Liver (tissue), 3 donors: Measurements from ENCODE around the gene PARD6A.

Source experiments
- ATF3 ChIP-seq: IDR thresholded peaks from 2 replicates; pipeline ENCODE4 v1.6.1; 2016; ENCODE audit warnings: antibody characterized with exemption
- GABPA ChIP-seq, 2 donors: IDR thresholded peaks in 1 of 2; conservative IDR thresholded peaks in 1 of 2; 2 replicates each; pipeline ENCODE4 v1.6.1; 2016; ENCODE audit warnings: antibody characterized with exemption in 2 of 2, mild to moderate bottlenecking in 1 of 2, moderate library complexity in 1 of 2
- MAX ChIP-seq: IDR thresholded peaks from 2 replicates; pipeline ENCODE4 v1.6.1; 2016; ENCODE audit warnings: antibody characterized with exemption
- REST ChIP-seq: IDR thresholded peaks from 2 replicates; pipeline ENCODE4 v1.6.1; 2016; ENCODE audit warnings: antibody characterized with exemption, mild to moderate bottlenecking
- YY1 ChIP-seq: IDR thresholded peaks from 2 replicates; pipeline ENCODE4 v1.6.1; 2016; ENCODE audit warnings: antibody characterized with exemption, mild to moderate bottlenecking
- TF ChIP-seq, protein P1 (sequence below): fragments of 150-350 bp; IDR thresholded peaks from 2 replicates; pipeline ENCODE4 v1.5.1; 2017; ENCODE audit warnings: improper control_type of control experiment, low read depth, low read length; ENCODE audit not compliant: missing input control
- TF ChIP-seq, protein P2 (sequence below): IDR thresholded peaks from 2 replicates; pipeline ENCODE4 v1.6.1; 2016; ENCODE audit warnings: antibody characterized with exemption
- donor health status: healthy.
- donor health status: healthy.

DNA sequence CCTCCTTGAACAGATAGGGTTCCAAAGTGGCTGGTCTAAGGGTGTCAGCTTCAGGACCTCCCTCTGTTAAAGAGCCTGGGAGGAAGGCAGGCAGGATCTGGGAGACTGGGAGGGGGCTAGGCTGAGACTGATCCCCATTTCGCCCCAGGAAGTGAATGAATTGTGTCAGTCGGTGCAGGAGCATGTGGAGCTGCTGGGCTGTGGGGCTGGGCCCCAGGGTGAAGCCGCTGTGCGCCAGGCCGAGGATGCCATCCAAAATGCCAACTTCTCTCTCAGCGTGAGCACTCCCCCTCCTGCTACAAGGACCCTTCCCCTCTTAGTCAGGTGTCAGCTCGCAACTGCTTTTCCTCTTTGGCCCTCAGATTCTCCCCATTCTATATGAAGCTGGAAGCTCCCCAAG, 9.7 kb upstream of the PARD6A start:
- TF ChIP-seq, protein P1, sequence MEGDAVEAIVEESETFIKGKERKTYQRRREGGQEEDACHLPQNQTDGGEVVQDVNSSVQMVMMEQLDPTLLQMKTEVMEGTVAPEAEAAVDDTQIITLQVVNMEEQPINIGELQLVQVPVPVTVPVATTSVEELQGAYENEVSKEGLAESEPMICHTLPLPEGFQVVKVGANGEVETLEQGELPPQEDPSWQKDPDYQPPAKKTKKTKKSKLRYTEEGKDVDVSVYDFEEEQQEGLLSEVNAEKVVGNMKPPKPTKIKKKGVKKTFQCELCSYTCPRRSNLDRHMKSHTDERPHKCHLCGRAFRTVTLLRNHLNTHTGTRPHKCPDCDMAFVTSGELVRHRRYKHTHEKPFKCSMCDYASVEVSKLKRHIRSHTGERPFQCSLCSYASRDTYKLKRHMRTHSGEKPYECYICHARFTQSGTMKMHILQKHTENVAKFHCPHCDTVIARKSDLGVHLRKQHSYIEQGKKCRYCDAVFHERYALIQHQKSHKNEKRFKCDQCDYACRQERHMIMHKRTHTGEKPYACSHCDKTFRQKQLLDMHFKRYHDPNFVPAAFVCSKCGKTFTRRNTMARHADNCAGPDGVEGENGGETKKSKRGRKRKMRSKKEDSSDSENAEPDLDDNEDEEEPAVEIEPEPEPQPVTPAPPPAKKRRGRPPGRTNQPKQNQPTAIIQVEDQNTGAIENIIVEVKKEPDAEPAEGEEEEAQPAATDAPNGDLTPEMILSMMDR, result no peak
- no peak for TF ChIP-seq MAX
- TF ChIP-seq, protein P2, sequence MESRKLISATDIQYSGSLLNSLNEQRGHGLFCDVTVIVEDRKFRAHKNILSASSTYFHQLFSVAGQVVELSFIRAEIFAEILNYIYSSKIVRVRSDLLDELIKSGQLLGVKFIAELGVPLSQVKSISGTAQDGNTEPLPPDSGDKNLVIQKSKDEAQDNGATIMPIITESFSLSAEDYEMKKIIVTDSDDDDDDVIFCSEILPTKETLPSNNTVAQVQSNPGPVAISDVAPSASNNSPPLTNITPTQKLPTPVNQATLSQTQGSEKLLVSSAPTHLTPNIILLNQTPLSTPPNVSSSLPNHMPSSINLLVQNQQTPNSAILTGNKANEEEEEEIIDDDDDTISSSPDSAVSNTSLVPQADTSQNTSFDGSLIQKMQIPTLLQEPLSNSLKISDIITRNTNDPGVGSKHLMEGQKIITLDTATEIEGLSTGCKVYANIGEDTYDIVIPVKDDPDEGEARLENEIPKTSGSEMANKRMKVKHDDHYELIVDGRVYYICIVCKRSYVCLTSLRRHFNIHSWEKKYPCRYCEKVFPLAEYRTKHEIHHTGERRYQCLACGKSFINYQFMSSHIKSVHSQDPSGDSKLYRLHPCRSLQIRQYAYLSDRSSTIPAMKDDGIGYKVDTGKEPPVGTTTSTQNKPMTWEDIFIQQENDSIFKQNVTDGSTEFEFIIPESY, result no peak
- no peak for TF ChIP-seq YY1
- no peak for TF ChIP-seq GABPA (IDR thresholded peaks at IDR 0.05 in 1 of 2, conservative IDR thresholded peaks at IDR 0.05 in 1 of 2)
- TF ChIP-seq ATF3, result no peak
- TF ChIP-seq REST, result no peak
